Transverse colon (tissue), 4 donors: ENCODE measurements around the gene RIT2. TPM values are rescaled to one million over a fixed set of nuclear protein-coding genes. Genes with fewer than 3 reads are reported as not detected.

Source experiments
- DNase-seq: peaks from one replicate; pipeline ENCODE4 v3.0.0-alpha.2; 2019
- H3K27ac ChIP-seq, 4 donors: fragments of 200-600 bp; sonication (generic); 2 replicates each; pipeline ENCODE4 v1.5.1; 2016 to 2018; ENCODE audit warnings: inconsistent platforms in 4 of 4
- H3K27me3 ChIP-seq: fragments of 200-600 bp; sonication (generic); 2 replicates; pipeline ENCODE4 v1.5.1; 2017; ENCODE audit warnings: inconsistent platforms
- H3K36me3 ChIP-seq, 4 donors: fragments of 200-600 bp; sonication (generic); 2 replicates each; pipeline ENCODE4 v1.5.1; 2017 to 2019; ENCODE audit warnings: inconsistent platforms in 4 of 4
- H3K4me1 ChIP-seq, 4 donors: fragments of 200-600 bp; sonication (generic); 2 replicates each; pipeline ENCODE4 v1.5.1; 2017 to 2020; ENCODE audit warnings: inconsistent platforms in 4 of 4
- H3K4me3 ChIP-seq, 4 donors: fragments of 200-600 bp; sonication (generic); 1 replicate in 1 of 4; 2 replicates in 3 of 4; pipeline versions ENCODE4 v1.5.1 to v1.6.1; 2017 to 2019; ENCODE audit warnings: inconsistent platforms in 4 of 4
- H3K9me3 ChIP-seq, 2 donors: fragments of 200-600 bp; sonication (generic); 2 replicates each; pipeline ENCODE4 v1.5.1; 2017 to 2019; ENCODE audit warnings: inconsistent platforms in 2 of 2
- CTCF ChIP-seq, 5 experiments: fragments of 200-600 bp in 3 of 5; fragments of 450-650 bp in 2 of 5; sonication (generic) in 3 of 5; IDR thresholded peaks; 1 replicate in 2 of 5; 2 replicates in 3 of 5; pipeline ENCODE4 v1.5.1; 2016 to 2017; ENCODE audit warnings: antibody characterized with exemption in 5 of 5, inconsistent platforms in 3 of 5, mild to moderate bottlenecking in 2 of 5, moderate library complexity in 1 of 5
- EP300 ChIP-seq: sonication (generic); formaldehyde crosslinking; IDR thresholded peaks from one replicate; pipeline ENCODE4 v1.6.1; 2017; ENCODE audit warnings: antibody characterized with exemption, low read depth
- POLR2A ChIP-seq: fragments of 450-650 bp; IDR thresholded peaks from one replicate; pipeline ENCODE4 v1.6.1; 2016; ENCODE audit warnings: antibody characterized with exemption, mild to moderate bottlenecking, moderate library complexity
- POLR2AphosphoS5 ChIP-seq, 3 donors: sonication (generic); formaldehyde crosslinking; IDR thresholded peaks; one replicate each; pipeline ENCODE4 v1.6.1; 2016; ENCODE audit warnings: antibody characterized with exemption in 3 of 3
- WGBS, 2 donors: methylation state at CpG; one replicate each; pipeline ENCODE4 v1.1.5; 2018; ENCODE audit warnings: low coverage in 1 of 2; 5-methylcytosine and 5-hydroxymethylcytosine counted together
- in situ Hi-C, 4 donors: fragments of 200-750 bp; cut with MboI; loops; one replicate each; pipeline versions ENCODE4 v1.15.0 to v1.15.1; 2017; ENCODE audit warnings: low sequenced_read_pairs in 3 of 4, low pct_ligation_motif_present in 1 of 4, low pct_unique_long_range_greater_than_20kb in 1 of 4
- intact Hi-C: fragments of 100-400 bp; cut with DNase I; formaldehyde crosslinking; loops from one replicate; pipeline ENCODE4 v1.15.1; 2023; ENCODE audit warnings: low total_unique reads
- total RNA-seq, 4 donors: library from RNA; depleted of rRNA; stranded (reverse); fragments of >200 nt; gene quantifications; one replicate each; pipeline ENCODE4 v1.1.0, GENCODE V29; 2016

The RIT2 gene
- total RNA-seq, 4 donors from 2014 or later: not detected

- 82 to 94% methylated on average over 2 to 4 of the region's 4 CpGs for WGBS, 2 donors
- no peak overlapping the region for H3K4me3 ChIP-seq
- intact Hi-C loops: no loop called here
- no peak for DNase-seq
- H3K9me3 ChIP-seq: no peaks in the 10 kb centered on the region
- H3K4me1 ChIP-seq: no peaks in the 10 kb centered on the region
- no peak overlapping the region for H3K27ac ChIP-seq
- TF ChIP-seq CTCF (IDR thresholded peaks at IDR 0.05): no peak
- no peak for TF ChIP-seq EP300
- TF ChIP-seq POLR2A: no peak
- TF ChIP-seq POLR2AphosphoS5 (IDR thresholded peaks at IDR 0.05): no peak
- H3K36me3 ChIP-seq: no peaks in the 10 kb centered on the region
- in situ Hi-C loops: no loop called here
- no peaks in the 10 kb centered on the region for H3K27me3 ChIP-seq
These were observed 409.4 kb downstream of the RIT2 start for GRCh38 chr18:42706029-42706608.

Other genes with a start within 250 kb of the RIT2 start
- gene SYT4, start 161.8 kb upstream of the RIT2 start, total RNA-seq: 1 to 10 TPM in 1 of 4 donors, under 1 TPM in 1, not detected in 2; 0.68 to 2.7 TPM